GM21515 (cell line): ENCODE data around the gene HORMAD2.
"Not testable (repeated sequence)": the region's sequence is repeated elsewhere in the genome, so short reads cannot be mapped to it uniquely, and the experiment has no call there.

Experiments used
- ATAC-seq: cut with Tn5 transposase; IDR thresholded peaks from one replicate; pipeline ENCODE4 v1.9.1; 2021; ENCODE audit not compliant: unreplicated experiment

Gene HORMAD2

DNA sequence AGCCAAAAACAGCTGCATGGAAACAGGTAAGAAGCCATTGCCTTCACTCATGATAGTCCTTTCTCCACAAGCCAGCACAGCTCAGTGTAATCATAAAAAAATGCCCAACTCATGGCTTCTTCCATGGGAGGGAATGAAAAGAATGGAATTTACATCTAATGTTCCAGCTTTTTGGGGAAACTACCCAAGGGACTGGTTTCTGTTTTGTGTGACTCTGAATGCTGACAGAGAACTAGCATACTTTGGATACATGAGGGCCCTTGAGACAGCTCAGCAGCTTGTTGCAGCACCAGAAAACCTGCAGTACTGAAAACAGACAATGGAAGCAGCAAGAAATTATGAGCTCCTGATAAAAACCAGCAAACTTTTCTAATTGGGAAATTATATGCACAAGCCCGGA is 24.2 kb upstream of the HORMAD2 start:
- no peak for ATAC-seq

DNA sequence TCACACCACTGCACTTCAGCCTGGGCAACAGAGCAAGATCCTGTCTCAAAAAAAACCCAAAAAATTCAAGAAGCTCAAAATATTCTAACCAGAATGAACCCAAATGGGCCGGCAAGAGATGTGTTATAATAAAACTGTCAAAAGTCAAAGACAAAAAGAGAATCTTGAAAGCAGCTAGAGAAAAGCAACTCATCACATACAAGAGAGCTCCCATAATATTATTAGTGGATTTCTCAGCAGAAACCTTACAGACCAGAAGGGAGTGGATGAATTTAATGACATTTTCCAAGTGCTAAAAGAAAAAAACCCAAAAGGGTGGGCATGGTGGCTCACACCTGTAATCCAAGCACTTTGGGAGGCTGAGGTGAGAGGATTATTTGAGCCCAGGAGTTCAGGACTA is 22.9 kb upstream of the HORMAD2 start:
- no peak for ATAC-seq

- not testable (repeated sequence) for ATAC-seq
These were observed 20.8 kb upstream of the HORMAD2 start for GRCh38 chr22:30059346-30060020.

DNA sequence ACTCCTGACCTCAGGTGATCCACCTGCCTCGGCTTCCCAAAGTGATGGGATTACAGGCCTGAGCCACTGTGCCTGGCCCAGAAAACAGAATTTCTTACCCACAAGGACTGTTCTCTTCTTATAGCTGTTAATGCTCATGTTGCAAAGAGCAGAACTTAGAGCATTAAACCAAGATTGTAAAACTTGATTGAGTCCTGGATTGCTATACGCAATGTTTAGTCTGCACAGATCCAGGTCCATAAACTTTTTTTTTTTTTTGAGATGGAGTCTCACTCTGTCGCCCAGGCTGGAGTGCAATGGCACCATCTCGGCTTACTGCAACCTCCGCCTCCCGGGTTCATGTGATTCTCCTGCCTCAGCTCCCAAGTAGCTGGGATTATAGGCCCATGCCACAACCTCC is 19.2 kb upstream of the HORMAD2 start:
- not testable (repeated sequence) for ATAC-seq

- no peak for ATAC-seq
These were observed 18.0 kb upstream of the HORMAD2 start for GRCh38 chr22:30062259-30062658.

GRCh38 chr22:30062950-30063349 is 17.3 kb upstream of the HORMAD2 start:
- no peak for ATAC-seq

DNA sequence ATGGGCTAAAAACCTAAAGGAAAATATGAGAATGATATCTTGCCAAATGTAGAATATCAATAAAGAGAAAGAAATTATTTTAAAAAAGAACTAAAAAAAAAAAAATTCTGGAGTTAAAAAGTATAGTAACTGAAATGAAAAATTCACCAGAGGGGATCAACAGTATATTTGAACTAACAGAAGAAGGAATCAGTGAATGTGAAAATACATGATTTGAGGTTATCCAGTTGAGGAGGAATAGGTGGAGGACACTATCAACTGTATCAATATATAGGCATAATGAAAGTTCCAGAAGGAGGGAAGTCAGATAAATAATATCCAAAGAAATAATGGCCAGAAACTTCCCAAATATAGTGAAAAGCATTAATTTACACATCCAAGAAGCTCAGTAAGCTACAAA is 16.1 kb upstream of the HORMAD2 start:
- ATAC-seq, result no peak

DNA sequence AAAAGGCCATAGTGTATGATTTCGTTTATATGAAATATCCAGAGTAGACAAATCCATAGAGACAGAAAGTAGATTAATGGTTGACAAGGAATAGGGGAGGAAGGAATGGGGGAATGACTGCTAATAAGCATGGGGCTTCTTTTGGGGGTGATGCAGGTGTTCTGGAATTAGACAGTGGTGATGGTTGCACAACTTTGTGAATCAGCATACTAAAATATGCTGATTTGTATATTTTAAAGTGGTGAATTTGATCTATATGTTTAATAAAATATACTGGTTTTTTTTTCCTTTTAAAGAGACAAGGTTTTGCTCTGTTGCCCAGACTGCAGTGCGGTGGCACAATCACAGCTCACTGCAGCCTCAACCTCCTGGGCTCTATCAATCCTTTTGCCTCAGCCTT is 6.5 kb upstream of the HORMAD2 start:
- ATAC-seq, result no peak

GRCh38 chr22:30074147-30074546 is 6.1 kb upstream of the HORMAD2 start:
- no peak for ATAC-seq

- ATAC-seq, result no peak
These were observed 5.3 kb upstream of the HORMAD2 start for GRCh38 chr22:30074994-30075393.

- ATAC-seq, result no peak
These were observed 2.9 kb upstream of the HORMAD2 start for GRCh38 chr22:30077279-30077880.

- ATAC-seq, result no peak
These were observed 1.6 kb upstream of the HORMAD2 start for GRCh38 chr22:30078320-30079311.

DNA sequence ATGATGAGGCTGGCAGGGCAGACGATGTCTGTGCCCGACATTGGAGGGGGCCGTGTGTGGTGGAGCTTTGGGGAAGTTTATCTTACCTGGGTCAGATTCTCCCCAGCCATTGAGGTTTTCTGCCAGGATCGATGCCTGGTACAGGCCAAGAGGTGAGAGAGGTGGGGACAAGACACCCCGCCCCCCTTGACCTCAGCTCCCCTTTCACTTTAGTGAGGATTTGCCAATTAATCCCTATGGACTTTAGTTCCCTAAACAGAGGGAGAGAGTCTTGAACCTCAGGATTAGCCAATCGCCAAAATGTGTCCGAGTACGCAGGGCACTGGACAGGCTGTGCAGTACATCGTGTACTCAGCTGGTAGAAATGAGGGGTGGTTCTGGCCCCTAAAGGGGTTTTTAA is 541 bp downstream of the HORMAD2 start:
- no peak for ATAC-seq

- no peak for ATAC-seq
These were observed 6.2 kb downstream of the HORMAD2 start for GRCh38 chr22:30086496-30086895.

- not testable (repeated sequence) for ATAC-seq
These were observed 6.8 kb downstream of the HORMAD2 start for GRCh38 chr22:30087037-30087436.

DNA sequence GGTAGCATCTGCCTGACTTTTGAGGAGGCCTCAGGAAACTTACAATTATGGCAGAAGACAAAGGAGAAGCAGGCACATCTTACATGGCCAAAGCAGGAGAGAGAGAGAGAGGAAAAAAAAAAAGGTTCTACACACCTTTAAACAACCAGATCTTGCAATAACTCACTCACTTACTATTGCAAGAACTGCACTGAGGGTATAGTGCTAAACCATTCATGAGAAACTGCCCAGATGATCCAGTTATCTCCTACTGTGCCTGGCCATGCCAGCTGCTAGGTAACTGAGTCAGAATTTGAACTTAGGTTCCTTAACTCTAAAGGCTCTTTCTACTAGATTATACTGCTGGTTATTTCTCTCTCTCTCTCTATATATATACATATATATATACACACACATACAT is 7.3 kb downstream of the HORMAD2 start:
- no peak for ATAC-seq

DNA sequence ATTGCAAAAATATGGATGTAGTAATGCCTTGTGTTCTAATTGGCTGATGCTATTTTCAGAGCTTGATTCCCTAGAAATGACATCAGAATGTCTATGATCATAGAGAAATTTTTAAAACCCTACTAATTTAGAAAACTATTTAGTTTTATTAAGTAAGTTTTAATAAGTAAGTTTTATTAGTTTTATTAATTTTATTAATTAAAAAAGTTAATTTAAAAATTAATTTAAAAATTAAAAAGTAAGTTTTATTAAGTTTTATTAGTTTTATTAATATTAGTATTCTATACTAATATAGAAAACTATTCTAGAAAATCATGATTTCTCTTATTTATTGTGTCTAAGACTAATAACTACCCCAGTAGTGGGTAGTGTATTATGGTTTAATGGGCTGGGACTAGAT is 8.2 kb downstream of the HORMAD2 start:
- ATAC-seq, result no peak

- ATAC-seq, result no peak
These were observed 9.4 kb downstream of the HORMAD2 start for GRCh38 chr22:30089655-30089974.

DNA sequence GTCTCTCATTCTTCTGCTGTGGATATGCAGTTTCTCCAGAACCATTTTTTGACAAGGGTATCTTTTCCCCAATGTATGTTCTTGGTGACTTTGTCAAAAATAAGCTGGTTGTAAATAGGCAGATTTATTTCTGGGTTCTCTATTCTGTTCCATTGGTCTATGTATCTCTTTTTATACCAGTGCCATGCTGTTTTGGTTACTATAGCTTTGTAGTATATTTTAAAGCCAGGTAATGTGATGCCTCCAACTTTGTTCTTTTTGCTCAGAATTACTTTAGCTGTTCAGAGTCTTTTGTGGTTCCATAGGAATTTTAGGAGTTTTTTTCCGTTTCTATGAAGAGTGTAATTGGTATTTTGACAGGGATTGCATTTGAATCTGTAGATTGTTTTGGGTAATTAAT is 12.4 kb downstream of the HORMAD2 start:
- no peak for ATAC-seq

GRCh38 chr22:30094804-30095203 is 14.5 kb downstream of the HORMAD2 start:
- no peak for ATAC-seq

DNA sequence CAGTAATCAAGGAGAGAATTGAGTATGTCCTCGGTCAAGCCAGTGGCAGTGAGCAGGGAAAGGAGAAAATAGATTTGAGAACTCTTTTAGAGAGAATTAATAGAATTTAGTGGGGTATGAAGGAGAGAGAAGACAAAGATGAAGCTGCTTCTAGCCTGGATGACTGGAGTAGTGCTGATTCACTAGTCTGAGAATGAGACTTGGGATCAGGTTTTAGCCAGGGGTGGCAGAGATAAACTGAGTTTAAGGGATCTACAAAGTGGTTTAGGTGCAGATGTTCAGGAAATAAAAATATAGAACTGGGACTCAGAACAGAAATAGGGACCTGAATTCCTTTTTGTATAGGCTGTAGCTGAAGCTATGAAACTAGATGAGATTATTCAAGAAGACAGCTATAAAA is 17.6 kb downstream of the HORMAD2 start:
- ATAC-seq, result no peak

DNA sequence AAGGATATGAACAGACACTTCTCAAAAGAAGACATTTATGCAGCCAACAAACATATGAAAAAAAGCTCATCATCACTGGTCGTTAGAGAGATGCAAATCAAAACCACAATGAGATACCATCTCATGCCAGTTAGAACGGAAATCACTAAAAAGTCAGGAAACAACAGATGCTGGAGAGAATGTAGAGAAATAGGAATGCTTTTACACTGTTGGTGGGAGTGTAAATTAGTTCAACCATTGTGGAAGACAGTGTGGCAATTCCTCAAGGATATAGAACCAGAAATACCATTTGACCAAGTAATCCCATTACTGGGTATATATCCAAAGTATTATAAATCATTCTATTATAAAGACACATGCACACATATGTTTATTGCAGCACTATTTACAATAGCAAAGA is 20.5 kb downstream of the HORMAD2 start:
- not testable (repeated sequence) for ATAC-seq
